Erythroblast (primary cell): ENCODE data around the gene GEMIN2.

Source experiments
- GATA1 ChIP-seq: IDR thresholded peaks from 2 replicates; pipeline ENCODE4 v1.6.1; 2011; ENCODE audit warnings: low read depth, mild to moderate bottlenecking, control low read depth, low read length, moderate library complexity
- POLR2A ChIP-seq: IDR thresholded peaks from 2 replicates; pipeline ENCODE4 v1.6.1; 2011; ENCODE audit warnings: mild to moderate bottlenecking, low read length

DNA sequence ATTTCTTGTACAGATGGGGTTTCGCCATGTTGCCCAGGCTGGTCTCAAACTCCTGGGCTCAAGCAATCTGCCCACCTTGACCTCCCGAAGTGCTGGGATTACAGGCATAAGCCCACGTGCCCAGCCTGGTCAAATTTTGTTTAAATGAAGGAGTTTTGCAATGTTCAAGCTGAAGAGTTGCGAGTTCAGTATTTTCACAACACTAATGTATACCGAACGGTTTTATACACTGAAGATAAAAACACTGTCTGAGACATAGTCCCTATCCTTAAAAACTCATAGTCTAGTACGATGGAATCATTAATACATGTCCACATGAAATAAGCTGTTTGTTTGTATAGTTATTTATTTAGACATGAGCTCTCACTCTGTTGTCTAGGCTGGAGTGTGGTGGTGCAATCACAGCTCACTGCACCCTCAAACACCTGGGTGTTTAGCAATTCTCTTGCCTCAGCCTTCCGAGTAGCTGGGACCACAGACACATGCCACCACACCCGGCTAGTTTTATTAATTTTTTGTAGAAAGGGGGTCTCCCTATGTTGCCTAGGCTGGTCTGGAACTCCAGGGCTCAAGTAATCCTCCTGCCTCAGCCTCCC is 40.6 kb downstream of the GEMIN2 start:
- TF ChIP-seq POLR2A: no peak
- TF ChIP-seq GATA1: no peak
